Myometrial cell (primary cell): ENCODE data around the gene SIPA1L2. TPM values are rescaled to one million over a fixed set of nuclear protein-coding genes. Genes with fewer than 3 reads are reported as not detected.

Experiments used
- total RNA-seq: library from RNA; depleted of rRNA; stranded (reverse); fragments of >200 nt; gene quantifications from 2 replicates; pipeline ENCODE4 v1.2.3, GENCODE V29; 2015

The SIPA1L2 gene, protein sequence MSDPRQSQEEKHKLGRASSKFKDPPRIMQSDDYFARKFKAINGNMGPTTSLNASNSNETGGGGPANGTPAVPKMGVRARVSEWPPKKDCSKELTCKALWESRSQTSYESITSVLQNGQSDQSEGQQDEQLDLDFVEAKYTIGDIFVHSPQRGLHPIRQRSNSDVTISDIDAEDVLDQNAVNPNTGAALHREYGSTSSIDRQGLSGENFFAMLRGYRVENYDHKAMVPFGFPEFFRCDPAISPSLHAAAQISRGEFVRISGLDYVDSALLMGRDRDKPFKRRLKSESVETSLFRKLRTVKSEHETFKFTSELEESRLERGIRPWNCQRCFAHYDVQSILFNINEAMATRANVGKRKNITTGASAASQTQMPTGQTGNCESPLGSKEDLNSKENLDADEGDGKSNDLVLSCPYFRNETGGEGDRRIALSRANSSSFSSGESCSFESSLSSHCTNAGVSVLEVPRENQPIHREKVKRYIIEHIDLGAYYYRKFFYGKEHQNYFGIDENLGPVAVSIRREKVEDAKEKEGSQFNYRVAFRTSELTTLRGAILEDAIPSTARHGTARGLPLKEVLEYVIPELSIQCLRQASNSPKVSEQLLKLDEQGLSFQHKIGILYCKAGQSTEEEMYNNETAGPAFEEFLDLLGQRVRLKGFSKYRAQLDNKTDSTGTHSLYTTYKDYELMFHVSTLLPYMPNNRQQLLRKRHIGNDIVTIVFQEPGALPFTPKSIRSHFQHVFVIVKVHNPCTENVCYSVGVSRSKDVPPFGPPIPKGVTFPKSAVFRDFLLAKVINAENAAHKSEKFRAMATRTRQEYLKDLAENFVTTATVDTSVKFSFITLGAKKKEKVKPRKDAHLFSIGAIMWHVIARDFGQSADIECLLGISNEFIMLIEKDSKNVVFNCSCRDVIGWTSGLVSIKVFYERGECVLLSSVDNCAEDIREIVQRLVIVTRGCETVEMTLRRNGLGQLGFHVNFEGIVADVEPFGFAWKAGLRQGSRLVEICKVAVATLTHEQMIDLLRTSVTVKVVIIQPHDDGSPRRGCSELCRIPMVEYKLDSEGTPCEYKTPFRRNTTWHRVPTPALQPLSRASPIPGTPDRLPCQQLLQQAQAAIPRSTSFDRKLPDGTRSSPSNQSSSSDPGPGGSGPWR (N-terminal part only)
- total RNA-seq, result under 0.01 and 0.86 TPM in 2 replicates

DNA sequence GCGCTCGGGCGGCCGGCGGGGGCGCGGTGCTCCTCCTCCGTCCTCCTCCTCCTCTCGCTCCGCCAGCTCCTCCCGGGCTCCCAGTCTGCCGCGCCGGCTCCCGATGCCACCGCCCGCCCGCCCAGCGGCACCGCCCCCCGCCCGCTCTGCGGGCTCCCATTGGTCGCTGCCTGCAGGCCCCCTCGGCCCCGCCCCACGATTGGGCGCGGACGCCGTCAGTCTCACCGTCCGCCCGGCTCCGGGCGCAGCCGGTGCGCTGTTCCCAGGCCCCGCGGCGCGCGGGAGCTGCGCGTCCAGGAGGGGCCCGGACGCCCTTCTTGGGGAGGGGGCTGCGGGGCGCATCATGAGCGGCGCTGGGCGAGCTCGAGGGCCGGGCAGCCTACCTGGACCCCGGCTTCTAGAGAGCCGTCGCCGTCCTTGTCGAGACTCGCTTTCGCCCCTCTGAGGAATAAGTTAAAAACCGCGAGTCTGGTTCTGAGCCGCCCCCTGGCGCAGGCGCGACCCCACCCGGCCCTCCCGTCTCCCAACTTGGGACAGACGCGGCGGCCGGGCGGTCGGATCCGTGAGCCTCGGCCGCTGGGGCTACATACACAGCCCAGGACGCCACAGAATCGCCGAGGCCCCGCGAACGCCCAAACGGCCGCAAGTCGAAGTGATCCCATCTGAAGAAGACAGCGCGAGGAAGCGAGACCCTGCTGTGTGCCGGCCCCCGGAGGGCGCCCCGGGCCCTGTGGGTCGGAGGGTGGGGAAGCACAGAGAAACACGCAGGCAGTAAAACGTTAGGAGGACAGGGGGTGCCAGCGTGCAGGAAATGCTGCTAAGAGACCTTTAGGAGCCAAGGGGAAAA, at the start of gene SIPA1L2:
Gene SIPA1L2 (minus strand): TSS at position 87 of the 847 bp plus-strand sequence. CDS start 114,794 bp downstream, outside the sequence.

Other genes starting within 250 kb of the SIPA1L2 start
- 1.2 TPM in 2 replicates for gene MAP10, start 175.3 kb upstream of the SIPA1L2 start, total RNA-seq